Endodermal cell (in vitro differentiated cells): Measurements from ENCODE around the gene AFP. TPM values are rescaled to one million over a fixed set of nuclear protein-coding genes. Genes with fewer than 3 reads are reported as not detected.

Experiments
- DNase-seq: peaks from one replicate; pipeline ENCODE4 v3.0.0-alpha.2; 2017
- H3K27ac ChIP-seq: 2 replicates; pipeline ENCODE4 v1.5.1; 2013; ENCODE audit warnings: mild to moderate bottlenecking, low read depth, low read length, moderate library complexity
- H3K27me3 ChIP-seq: 2 replicates; pipeline ENCODE4 v1.6.1; 2013; ENCODE audit warnings: mild to moderate bottlenecking, low read length, moderate library complexity; ENCODE audit not compliant: insufficient read depth, control insufficient read depth, poor library complexity, severe bottlenecking
- H3K36me3 ChIP-seq: 2 replicates; pipeline ENCODE4 v1.7.0; 2013; ENCODE audit warnings: mild to moderate bottlenecking, low read length, moderate library complexity; ENCODE audit not compliant: control insufficient read depth, insufficient read depth
- H3K4me1 ChIP-seq: one replicate; pipeline ENCODE4 v1.7.0; 2013; ENCODE audit warnings: low read length; ENCODE audit not compliant: control insufficient read depth, insufficient read depth
- H3K4me3 ChIP-seq: 2 replicates; pipeline ENCODE4 v1.5.1; 2013; ENCODE audit warnings: mild to moderate bottlenecking, low read length, moderate library complexity
- H3K9ac ChIP-seq: 2 replicates; pipeline ENCODE4 v1.6.1; 2013; ENCODE audit warnings: mild to moderate bottlenecking, low read length, moderate library complexity; ENCODE audit not compliant: poor library complexity, severe bottlenecking; ENCODE audit errors: extremely low read depth
- H3K9me3 ChIP-seq: 2 replicates; pipeline ENCODE4 v1.6.1; 2013; ENCODE audit warnings: mild to moderate bottlenecking, low read length, moderate library complexity; ENCODE audit not compliant: control insufficient read depth
- H3K27ac Mint-ChIP-seq: 2 replicates; pipeline ENCODE4 v1.8.0; 2020; ENCODE audit warnings: mixed read lengths
- H3K27me3 Mint-ChIP-seq: 2 replicates; pipeline ENCODE4 v1.8.0; 2021; ENCODE audit warnings: mild to moderate bottlenecking, mixed read lengths; ENCODE audit not compliant: insufficient read depth
- H3K36me3 Mint-ChIP-seq: 2 replicates; pipeline ENCODE4 v1.8.0; 2020; ENCODE audit warnings: low read depth, mixed read lengths
- H3K4me1 Mint-ChIP-seq: 2 replicates; pipeline ENCODE4 v1.8.0; 2020; ENCODE audit warnings: mixed read lengths
- H3K4me3 Mint-ChIP-seq: 2 replicates; pipeline ENCODE4 v1.8.0; 2020; ENCODE audit warnings: mild to moderate bottlenecking, moderate library complexity, mixed read lengths
- H3K9me3 Mint-ChIP-seq: 2 replicates; pipeline ENCODE4 v1.8.0; 2020; ENCODE audit warnings: mild to moderate bottlenecking, mixed read lengths
- WGBS, 2 experiments: methylation state at CpG; one replicate each; pipeline versions ENCODE4 v1.1.5 to v1.1.7; 2013; ENCODE audit warnings: missing lambda C conversion rate in 2 of 2, mixed read lengths in 1 of 2; ENCODE audit not compliant: insufficient coverage in 1 of 2, insufficient read length in 1 of 2; 5-methylcytosine and 5-hydroxymethylcytosine counted together
- total RNA-seq, 2 donors: library from RNA; stranded (reverse); fragmentation: NEBNext Ultra II Directional in 1 of 2; extraction: Animal tissue kit (Norgen Biotek cat#: 25700) in 1 of 2; gene quantifications; 2 replicates in 1 of 2; 3 replicates in 1 of 2; pipeline ENCODE4 v1.2.1, GENCODE V29; 2021
- TF ChIP-seq, protein P1 (sequence below): fragments of 200-600 bp; sonication (generic); conservative IDR thresholded peaks from 2 replicates; pipeline ENCODE4 v1.5.0; 2021; ENCODE audit warnings: antibody characterized with exemption, mild to moderate bottlenecking

The AFP gene
- total RNA-seq, 2 donors from 2014 or later = 1.6 TPM; not detected in 1

DNA sequence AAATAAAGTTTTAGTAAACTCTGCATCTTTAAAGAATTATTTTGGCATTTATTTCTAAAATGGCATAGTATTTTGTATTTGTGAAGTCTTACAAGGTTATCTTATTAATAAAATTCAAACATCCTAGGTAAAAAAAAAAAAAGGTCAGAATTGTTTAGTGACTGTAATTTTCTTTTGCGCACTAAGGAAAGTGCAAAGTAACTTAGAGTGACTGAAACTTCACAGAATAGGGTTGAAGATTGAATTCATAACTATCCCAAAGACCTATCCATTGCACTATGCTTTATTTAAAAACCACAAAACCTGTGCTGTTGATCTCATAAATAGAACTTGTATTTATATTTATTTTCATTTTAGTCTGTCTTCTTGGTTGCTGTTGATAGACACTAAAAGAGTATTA lies 31.6 kb upstream of the AFP start:
- Mint-ChIP-seq H3K9me3 (no peaks in the 10 kb centered on the region), H3K27me3 (no peaks in the 10 kb centered on the region), H3K36me3 (no peaks in the 10 kb centered on the region), H3K27ac (no peak overlapping the region), H3K4me3 (no peak overlapping the region), H3K4me1 (no peaks in the 10 kb centered on the region)
- WGBS, 2 experiments = 100% methylated on average over 1 of the region's 1 CpG; no CpG with 5 or more reads in 1 of the 2 experiments
- H3K9me3 ChIP-seq = no peaks in the 10 kb centered on the region
- H3K4me3 ChIP-seq = no peak overlapping the region
- no peak for DNase-seq
- TF ChIP-seq, protein P1, sequence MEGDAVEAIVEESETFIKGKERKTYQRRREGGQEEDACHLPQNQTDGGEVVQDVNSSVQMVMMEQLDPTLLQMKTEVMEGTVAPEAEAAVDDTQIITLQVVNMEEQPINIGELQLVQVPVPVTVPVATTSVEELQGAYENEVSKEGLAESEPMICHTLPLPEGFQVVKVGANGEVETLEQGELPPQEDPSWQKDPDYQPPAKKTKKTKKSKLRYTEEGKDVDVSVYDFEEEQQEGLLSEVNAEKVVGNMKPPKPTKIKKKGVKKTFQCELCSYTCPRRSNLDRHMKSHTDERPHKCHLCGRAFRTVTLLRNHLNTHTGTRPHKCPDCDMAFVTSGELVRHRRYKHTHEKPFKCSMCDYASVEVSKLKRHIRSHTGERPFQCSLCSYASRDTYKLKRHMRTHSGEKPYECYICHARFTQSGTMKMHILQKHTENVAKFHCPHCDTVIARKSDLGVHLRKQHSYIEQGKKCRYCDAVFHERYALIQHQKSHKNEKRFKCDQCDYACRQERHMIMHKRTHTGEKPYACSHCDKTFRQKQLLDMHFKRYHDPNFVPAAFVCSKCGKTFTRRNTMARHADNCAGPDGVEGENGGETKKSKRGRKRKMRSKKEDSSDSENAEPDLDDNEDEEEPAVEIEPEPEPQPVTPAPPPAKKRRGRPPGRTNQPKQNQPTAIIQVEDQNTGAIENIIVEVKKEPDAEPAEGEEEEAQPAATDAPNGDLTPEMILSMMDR = no peak
- no peak overlapping the region for H3K27ac ChIP-seq
- H3K36me3 ChIP-seq = no peaks in the 10 kb centered on the region
- H3K4me1 ChIP-seq = no peaks in the 10 kb centered on the region
- H3K9ac ChIP-seq = no peak overlapping the region
- H3K27me3 ChIP-seq = no peaks in the 10 kb centered on the region

DNA sequence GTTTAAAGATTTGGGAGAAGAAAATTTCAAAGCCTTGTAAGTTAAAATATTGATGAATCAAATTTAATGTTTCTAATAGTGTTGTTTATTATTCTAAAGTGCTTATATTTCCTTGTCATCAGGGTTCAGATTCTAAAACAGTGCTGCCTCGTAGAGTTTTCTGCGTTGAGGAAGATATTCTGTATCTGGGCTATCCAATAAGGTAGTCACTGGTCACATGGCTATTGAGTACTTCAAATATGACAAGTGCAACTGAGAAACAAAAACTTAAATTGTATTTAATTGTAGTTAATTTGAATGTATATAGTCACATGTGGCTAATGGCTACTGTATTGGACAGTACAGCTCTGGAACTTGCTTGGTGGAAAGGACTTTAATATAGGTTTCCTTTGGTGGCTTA lies 30.9 kb upstream of the AFP start:
- Histone ChIP-seq H3K27ac (no peak overlapping the region), H3K9me3 (no peaks in the 10 kb centered on the region), H3K9ac (no peak overlapping the region), H3K4me1 (no peaks in the 10 kb centered on the region), H3K4me3 (no peak overlapping the region), H3K27me3 (no peaks in the 10 kb centered on the region), H3K36me3 (no peaks in the 10 kb centered on the region)
- no peak overlapping the region for H3K27ac Mint-ChIP-seq
- H3K36me3 Mint-ChIP-seq = no peaks in the 10 kb centered on the region
- H3K4me3 Mint-ChIP-seq = no peak overlapping the region
- no peaks in the 10 kb centered on the region for H3K27me3 Mint-ChIP-seq
- 97 to 100% methylated on average over 1 to 2 of the region's 2 CpGs for WGBS, 2 experiments
- H3K4me1 Mint-ChIP-seq = no peaks in the 10 kb centered on the region
- H3K9me3 Mint-ChIP-seq = no peaks in the 10 kb centered on the region
- DNase-seq = no peak
- TF ChIP-seq, protein P1 = no peak

DNA sequence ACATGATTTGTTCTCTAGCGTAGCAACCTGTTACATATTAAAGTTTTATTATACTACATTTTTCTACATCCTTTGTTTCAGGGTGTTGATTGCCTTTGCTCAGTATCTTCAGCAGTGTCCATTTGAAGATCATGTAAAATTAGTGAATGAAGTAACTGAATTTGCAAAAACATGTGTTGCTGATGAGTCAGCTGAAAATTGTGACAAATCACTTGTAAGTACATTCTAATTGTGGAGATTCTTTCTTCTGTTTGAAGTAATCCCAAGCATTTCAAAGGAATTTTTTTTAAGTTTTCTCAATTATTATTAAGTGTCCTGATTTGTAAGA lies 29.5 kb upstream of the AFP start:
- WGBS, 2 experiments = no CpG with 5 or more reads among the region's 1 CpG
- no peaks in the 10 kb centered on the region for H3K9me3 ChIP-seq
- H3K4me1 Mint-ChIP-seq = no peaks in the 10 kb centered on the region
- no peak for DNase-seq
- no peaks in the 10 kb centered on the region for H3K36me3 ChIP-seq
- H3K27me3 ChIP-seq = no peaks in the 10 kb centered on the region
- no peak overlapping the region for H3K4me3 Mint-ChIP-seq
- H3K27ac Mint-ChIP-seq = no peak overlapping the region
- no peaks in the 10 kb centered on the region for H3K4me1 ChIP-seq
- H3K27me3 Mint-ChIP-seq = no peaks in the 10 kb centered on the region
- H3K9me3 Mint-ChIP-seq = no peaks in the 10 kb centered on the region
- no peaks in the 10 kb centered on the region for H3K36me3 Mint-ChIP-seq
- H3K27ac ChIP-seq = no peak overlapping the region
- no peak overlapping the region for H3K9ac ChIP-seq
- TF ChIP-seq, protein P1 = no peak
- H3K4me3 ChIP-seq = no peak overlapping the region
